Suprapubic skin (tissue), 4 donors: Measurements from ENCODE around the gene UQCR11.

Experiments used
- EP300 ChIP-seq: sonication (generic); formaldehyde crosslinking; IDR thresholded peaks from one replicate; pipeline ENCODE4 v1.6.1; 2017; ENCODE audit warnings: antibody characterized with exemption
- POLR2A ChIP-seq, 2 donors: fragments of 450-650 bp; IDR thresholded peaks; one replicate each; pipeline ENCODE4 v1.6.1; 2017; ENCODE audit warnings: antibody characterized with exemption in 2 of 2, mild to moderate bottlenecking in 2 of 2, moderate library complexity in 2 of 2
- POLR2AphosphoS5 ChIP-seq, 3 donors: sonication (generic); formaldehyde crosslinking; IDR thresholded peaks; one replicate each; pipeline ENCODE4 v1.6.1; 2017; ENCODE audit warnings: antibody characterized with exemption in 3 of 3
- TF ChIP-seq, protein P1 (sequence below), 2 donors: fragments of 200-600 bp in 1 of 2; fragments of 450-650 bp in 1 of 2; sonication (generic) in 1 of 2; IDR thresholded peaks; one replicate each; pipeline ENCODE4 v1.5.1; 2016 to 2019; ENCODE audit warnings: antibody characterized with exemption in 2 of 2, mild to moderate bottlenecking in 1 of 2, moderate library complexity in 1 of 2

DNA sequence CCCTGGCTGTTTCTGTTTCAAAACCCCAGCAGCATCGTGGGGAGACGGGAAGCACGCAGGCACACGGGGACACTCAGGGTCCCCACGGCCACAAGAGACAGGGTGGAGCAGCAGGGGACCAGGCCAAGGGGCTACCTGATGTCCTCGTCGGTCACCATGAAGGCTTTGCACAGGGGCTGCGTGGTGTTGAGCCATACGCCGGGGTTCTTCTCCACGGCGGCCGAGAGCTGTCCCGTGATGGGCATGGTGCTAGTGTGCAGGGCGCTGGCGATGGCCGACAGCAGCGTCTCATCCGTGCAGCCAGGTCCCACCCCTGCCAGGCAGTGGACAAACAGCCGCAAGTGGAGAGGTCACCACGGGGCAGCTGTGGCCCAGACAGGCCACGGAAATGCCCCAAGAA lies 24.3 kb downstream of the UQCR11 start:
- TF ChIP-seq POLR2A (IDR thresholded peaks at IDR 0.05): no peak
- TF ChIP-seq EP300: no peak
- TF ChIP-seq, protein P1, sequence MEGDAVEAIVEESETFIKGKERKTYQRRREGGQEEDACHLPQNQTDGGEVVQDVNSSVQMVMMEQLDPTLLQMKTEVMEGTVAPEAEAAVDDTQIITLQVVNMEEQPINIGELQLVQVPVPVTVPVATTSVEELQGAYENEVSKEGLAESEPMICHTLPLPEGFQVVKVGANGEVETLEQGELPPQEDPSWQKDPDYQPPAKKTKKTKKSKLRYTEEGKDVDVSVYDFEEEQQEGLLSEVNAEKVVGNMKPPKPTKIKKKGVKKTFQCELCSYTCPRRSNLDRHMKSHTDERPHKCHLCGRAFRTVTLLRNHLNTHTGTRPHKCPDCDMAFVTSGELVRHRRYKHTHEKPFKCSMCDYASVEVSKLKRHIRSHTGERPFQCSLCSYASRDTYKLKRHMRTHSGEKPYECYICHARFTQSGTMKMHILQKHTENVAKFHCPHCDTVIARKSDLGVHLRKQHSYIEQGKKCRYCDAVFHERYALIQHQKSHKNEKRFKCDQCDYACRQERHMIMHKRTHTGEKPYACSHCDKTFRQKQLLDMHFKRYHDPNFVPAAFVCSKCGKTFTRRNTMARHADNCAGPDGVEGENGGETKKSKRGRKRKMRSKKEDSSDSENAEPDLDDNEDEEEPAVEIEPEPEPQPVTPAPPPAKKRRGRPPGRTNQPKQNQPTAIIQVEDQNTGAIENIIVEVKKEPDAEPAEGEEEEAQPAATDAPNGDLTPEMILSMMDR (IDR thresholded peaks at IDR 0.05): no peak
- TF ChIP-seq POLR2AphosphoS5 (IDR thresholded peaks at IDR 0.05): no peak
